ENCODE measurements around the gene HTR2A.

HTR2A gene

DNA sequence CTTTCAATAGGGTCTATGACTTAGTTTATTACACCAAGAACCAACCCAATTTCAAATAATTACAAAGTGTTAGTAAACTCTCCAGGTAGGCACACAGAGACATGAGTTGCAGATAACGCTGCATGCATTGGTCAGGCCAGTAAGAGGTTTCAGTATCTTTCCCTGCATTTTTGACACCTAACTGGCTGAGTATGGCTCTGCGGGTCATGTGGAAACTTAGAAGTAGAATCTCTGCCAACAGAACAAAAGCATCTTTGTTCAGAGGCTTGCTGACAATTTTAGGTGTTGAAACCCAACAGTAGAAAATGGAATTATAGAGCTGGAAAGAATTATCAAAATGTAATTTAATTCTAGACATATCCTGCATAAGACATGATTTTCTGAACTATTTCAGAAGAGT lies 25.3 kb downstream of the HTR2A start:
- no peak for DNase-seq (ENCODE audit: low read depth, low spot score)

DNA sequence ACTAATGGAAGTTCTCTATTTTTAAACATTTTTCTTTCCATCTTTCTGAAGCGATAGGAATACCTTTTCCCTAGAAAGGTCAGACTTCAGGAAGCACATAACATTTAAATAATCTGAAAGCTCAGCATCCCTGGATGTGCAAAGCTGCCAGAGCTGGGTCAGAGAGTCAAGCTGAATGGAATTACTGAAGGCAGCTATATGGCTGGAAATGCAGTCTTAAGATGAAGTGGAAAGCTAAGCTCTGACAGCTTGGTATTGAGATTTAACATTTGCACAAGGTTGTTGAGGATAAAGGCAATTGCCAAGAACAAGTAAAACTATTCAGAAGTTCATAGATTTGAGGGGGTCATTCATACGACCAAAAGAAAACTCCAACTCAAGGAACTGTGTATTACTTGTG lies 28.8 kb downstream of the HTR2A start:
- DNase-seq (ENCODE audit: low read depth, low spot score) = no peak

DNA sequence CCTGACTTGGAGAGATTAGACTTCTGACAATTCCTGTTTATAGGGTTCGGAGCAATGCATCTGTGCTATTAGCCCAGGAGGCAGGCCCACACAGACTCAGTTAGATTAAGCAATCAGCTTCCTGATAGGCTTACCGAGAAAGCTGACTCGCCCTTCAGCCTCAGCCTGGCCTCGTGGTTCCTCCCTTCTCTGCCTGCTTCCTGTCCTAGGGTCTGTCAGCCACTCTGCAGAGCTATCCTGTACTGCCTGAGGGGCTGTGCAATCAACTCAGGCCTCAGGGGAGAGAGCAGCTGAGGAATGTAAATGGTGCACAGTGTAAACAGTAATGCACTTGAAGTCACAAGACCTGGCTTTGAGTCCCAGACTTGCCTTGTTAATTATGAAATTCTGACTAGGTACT lies 30.7 kb downstream of the HTR2A start:
- no peak for DNase-seq (ENCODE audit: low read depth, low spot score)

DNA sequence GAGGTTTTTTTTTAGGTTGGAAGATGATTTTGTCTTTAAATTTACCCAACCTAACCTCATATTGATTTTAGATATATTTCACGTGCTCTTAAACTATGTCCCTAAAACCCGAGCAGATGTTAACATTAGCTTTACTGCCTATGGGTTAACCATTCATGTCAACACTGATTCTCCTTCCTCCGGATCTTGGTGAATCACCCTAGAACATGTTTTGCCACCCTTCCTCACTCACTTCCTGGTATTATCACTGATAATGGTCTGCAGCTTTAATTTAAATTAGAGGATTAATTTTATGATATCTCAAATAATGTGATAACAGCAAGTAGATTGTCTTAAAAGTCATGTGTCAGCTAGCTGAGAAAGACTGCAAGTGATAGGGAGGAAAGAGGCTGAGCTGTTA lies 31.9 kb downstream of the HTR2A start:
- DNase-seq (ENCODE audit: low read depth, low spot score) = no peak

DNA sequence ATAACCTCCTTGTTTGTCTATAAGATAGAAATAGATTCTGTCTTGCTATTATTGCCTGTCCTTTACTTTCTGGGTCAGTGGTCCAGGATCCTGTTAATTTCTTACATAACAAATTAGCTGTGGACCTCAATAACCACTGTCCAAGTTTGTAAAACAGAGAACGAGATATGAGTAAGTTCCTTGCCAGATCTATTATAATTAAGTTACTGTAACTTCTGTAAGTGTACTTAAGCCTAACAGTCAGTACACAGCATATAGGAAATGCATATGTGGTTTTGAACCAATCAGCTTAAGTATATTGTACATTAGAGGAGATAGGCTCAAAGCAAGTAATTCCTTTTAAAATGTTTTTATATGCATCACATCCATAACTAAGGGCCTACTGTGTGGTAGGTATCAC lies 34.9 kb downstream of the HTR2A start:
- no peak for DNase-seq (ENCODE audit: low read depth, low spot score)

DNA sequence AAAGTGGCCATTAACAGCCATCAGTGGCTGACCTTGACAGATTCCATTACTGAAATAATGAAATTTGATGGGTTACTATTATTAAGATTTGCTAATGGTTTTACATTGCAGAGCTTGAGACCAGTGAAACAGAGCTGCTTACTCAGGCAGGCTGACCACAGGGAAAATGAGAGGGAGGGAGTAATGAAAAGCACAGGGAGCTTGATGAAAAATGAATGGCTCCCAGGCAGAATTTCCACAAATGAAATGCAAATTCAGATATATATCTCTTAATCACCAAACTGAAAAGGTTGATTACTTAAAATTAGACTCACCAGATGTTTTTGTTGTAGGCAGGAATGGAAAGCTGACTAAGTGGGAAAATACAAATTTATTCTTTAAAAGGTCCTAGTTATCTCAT lies 36.1 kb downstream of the HTR2A start:
- DNase-seq (ENCODE audit: low read depth, low spot score) = no peak

DNA sequence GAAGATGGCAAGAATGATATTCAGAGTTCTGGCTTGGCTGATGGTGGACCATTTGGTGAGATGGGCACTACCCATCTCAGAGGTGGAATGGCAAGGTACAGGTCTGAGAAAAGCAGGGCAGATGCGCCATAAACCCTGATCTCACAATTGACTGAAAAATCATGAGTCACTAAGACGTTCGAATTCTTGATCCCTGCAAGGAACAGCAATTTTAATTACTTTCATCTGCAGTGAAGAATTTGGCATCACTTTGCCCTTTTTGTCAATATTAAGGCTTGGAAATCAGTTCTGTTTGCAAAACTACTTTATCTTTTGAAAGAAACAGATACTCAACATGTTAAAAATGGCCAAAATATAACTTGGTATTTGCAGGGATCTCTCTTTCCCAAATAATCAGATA lies 38.1 kb downstream of the HTR2A start:
- DNase-seq (ENCODE audit: low read depth, low spot score) = no peak

DNA sequence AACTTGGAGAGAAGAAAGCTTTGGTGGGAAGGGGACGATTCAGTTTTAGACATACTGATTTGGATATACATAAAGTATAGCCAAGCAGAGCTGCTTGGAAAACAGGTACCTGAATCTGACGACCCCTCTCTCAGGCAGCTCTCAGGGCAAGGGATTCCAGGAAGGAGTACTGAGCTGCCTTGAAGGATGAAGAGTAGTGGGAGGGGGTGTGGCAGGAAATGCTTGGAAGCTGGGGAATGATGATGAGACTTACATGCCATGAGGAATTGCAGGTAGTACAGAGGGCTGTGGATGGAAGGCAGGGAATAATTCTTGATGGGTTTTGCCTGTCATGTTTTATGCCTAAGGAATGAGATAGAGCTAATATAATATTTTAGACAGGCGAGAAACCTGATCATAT lies 38.7 kb downstream of the HTR2A start:
- no peak for DNase-seq (ENCODE audit: low read depth, low spot score)

DNA sequence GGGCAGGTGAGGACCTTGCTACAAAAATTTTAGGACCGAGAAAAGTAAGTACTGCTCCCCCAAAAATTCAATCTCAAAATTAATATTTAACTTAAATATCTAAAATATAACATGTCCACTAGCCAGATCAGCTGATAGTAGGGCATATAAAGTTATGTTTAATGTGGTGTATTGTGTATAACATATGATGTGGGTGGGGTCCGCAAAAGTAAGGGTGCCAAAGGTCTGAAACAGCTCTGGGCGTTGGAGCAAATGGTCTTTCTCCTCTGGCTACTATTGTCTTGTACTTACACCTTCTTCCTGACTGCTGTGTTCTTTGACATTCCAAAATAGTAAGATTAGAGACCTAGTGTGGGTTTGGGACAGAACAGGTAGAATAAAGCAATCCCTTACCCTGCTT lies 41.2 kb downstream of the HTR2A start:
- no peak for DNase-seq (ENCODE audit: low read depth, low spot score)

DNA sequence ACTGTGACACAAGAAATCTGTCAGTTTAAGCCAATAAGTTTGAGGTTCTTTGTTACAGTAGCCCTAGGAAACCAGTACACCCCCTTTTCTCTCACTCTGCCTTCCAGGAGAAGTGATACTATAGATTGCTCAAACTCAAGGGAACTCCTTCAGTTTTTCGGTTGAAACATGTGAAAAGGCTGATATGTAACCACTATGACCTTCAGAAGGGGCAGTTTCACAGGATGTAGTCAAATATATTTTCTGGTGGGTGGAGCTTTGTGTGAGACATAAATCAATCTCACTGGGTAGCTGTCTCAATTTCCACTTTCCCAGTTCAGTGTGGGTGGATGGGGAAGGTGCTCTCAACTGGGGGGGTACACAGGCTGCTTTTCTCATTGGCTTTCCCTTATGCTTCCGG lies 41.7 kb downstream of the HTR2A start:
- DNase-seq (ENCODE audit: low read depth, low spot score) = no peak

DNA sequence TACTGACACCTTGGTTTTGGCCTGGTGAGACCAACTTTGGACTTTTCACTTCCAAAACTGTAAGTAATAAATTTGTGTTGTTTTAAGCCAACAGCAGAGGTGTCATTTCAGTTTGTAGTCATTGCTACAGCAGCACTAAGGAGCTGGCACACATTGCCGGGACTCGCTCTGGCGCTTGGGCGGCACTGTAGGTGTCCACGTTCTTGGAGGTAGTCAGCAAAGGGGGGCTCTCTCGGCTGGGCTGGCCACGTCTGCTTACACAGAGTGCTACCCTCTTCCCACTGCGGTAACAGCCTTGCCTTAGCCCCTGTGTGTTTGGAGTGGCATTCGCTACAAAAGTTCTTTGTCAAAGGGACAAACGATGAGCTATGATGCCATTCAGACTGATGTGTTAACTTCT lies 44.7 kb downstream of the HTR2A start:
- no peak for DNase-seq (ENCODE audit: low read depth, low spot score)

DNA sequence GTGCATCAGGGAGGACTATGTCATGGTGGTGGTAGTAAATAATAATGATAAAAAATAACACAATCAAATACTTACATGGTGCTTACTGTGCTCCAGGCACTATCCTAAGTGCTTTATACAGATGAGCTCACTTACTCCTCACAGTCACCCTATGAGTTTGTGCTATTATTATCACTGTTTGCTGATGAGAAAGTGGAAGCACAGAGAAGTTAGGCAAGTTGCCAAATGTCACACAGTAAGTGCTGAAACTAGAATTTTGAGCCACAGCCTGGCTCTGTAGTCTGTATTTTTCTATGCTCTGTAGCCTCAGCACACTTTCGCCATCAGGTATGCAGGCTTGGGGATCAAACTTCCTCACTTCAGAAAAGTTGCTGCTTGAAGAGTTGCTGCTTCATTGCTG lies 46.6 kb downstream of the HTR2A start:
- no peak for DNase-seq (ENCODE audit: low read depth, low spot score)

DNA sequence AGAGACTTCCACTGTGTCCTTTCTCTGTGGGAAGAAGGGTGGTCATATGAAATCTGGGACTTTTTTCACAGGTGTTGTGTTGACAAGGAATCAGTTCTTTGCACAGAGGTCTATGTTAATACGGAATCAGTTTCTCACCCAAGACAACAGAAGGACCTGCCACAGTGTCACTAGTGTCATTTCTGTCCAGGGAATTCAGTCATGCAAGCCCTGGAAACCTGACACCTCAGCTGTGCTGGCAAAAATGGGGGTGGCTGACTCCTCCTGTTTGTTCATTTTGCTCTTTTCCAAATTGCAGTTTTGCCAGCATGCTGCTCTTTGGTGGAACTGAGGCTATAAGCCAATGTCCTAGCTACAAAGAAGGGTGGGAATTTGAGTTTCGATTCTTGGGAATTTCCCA lies 50.1 kb downstream of the HTR2A start:
- DNase-seq (ENCODE audit: low read depth, low spot score) = no peak

DNA sequence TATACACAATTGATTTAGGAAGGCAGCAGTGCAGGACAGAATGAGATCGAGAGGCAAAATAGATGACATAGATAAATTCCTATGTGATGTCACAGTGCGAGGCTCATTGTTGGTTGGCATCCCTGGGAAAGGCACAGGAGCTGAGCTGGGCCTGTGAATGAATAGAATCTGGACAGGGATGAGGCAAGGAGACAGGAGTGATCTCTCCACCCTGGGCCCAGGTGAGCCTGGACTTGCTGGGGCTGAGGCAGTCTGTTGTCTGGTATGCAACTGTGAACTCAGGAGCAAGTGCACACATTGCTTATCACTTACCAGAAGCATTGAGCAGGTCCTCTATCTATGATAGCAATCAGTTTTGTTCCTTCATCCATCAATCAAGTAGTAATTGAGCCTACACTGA lies 51.7 kb downstream of the HTR2A start:
- no peak for DNase-seq (ENCODE audit: low read depth, low spot score)

DNA sequence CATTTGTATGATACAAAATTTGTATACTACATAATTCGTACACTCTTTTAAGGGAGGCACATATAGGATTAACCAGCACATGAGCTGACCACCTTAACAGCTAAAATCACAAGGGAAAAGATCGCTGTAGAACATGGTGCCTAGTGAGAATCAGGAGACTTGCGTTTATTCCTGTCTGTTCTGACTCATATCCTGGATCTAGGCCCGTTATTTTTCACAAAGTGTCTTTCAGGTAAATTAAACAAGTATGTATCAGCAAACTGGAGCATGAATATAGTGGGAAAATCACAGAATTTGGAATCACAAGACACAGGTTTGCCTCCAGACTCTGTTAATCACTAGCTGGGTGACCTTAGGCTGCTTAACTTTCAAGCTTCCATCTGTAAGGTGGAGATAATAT lies 52.4 kb downstream of the HTR2A start:
- DNase-seq (ENCODE audit: low read depth, low spot score) = no peak

DNA sequence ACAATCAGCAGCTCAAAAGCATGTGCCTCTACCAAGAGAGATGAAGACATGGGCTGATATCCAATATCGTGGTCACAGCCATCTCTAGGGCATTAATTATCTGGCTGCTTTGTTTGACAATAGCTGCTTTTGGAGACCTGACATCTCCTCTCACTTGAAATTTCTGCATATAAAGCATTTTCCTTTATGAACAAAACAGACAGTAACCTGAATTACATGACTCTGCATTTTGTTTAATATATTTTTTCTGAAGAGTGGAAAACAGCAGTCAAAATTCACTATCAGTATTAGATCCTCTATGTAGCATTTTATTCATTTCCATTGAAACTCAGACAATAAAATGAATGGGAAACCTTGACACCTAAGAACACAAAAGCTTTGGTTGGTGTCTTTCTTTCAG lies 57.5 kb downstream of the HTR2A start:
- no peak for DNase-seq (ENCODE audit: low read depth, low spot score)

DNA sequence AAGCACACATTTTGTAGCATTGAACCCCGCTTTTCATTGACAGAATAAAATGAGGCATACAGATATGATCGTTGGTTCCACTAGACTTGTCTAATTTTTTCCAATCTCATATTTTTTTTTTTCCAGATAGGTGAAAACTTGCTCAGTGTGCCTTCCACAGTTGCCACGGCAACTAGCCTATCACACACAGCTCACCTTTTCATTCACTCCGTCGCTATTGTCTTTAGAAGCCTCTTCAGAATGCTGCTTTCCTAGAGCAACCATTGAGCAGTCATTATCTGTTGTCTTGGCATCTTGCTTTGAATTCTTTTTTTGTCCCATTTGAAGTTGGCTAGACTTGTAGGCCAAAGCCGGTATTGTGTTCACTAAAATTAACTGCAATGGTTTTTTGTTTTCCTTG lies 62.2 kb downstream of the HTR2A start:
- DNase-seq (ENCODE audit: low read depth, low spot score) = no peak

DNA sequence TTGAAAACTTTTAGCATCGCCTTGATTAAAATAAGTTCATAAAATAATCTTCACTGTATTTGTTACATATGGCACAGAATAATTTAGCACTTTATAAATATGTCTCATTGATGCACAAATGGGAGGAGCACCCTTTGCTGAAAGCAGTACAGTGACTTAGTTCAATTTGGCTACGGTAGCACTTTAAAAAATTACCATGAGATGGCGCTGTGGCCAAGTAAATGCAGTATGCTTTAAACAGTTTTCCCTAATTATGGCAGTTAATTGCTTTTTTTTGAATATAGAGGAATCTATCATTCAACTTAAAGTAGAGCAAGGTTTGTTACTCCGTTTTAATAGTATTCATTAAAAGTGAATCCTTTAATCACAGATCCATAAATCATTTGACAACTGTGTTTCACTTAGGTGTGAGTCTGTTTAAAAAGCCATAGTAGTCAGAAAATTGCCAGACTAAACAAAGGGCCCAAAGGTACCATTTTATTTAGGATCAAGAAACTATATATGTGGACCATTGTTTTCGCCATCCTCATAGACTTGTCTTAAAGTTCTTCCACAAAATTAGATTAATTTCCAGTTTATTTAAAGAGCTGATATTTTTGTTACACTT lies 65.2 kb downstream of the HTR2A start:
- DNase-seq (ENCODE audit: low read depth, low spot score) = no peak

DNA sequence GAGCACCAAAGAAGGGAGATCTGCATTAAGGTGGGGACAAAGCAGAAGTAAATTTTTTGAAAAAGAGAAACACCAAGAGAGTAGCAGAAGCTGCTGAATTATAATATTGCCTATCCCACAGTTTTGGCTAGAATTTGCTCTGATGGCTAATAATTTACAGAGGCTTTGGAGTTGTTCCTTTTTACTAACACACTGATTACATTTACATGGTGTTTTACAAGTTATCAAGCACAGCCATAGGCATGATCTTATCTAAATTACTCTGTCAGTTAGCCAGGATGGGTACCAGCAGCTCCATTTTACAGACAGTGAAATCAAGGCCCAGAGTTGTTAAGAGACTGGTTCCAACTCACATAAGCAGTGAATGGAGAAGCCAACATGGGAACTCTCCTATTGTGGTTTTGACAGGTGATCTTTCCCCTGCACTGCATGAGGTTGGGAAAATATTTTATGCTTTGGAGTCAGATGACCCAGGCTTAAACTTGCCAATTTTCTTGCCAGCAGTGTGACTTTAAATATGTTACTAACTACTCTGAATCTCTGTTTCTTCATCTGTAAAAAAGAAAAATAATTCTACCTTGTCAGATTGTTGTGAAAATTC lies 66.3 kb downstream of the HTR2A start:
- DNase-seq (ENCODE audit: low read depth, low spot score) = no peak

DNA sequence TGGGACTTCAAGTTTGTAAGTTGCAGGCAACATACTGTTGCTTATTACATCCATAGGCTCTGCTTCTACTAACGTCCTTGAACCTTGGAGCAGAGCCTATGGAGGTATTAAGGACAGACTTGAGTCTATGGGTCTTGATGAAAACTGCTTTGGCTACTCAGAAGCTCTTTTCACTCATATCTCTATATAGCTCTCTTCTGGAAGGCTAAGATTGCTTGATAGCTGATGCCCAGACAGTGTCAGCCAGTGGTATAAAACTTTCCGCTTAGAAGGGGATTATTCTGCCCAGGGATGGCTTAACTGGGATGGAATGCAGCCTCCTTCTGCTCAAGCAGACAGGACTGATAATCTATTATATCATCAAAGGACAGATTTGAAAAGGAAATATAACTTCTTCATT lies 74.3 kb downstream of the HTR2A start:
- DNase-seq (ENCODE audit: low read depth, low spot score) = no peak

DNA sequence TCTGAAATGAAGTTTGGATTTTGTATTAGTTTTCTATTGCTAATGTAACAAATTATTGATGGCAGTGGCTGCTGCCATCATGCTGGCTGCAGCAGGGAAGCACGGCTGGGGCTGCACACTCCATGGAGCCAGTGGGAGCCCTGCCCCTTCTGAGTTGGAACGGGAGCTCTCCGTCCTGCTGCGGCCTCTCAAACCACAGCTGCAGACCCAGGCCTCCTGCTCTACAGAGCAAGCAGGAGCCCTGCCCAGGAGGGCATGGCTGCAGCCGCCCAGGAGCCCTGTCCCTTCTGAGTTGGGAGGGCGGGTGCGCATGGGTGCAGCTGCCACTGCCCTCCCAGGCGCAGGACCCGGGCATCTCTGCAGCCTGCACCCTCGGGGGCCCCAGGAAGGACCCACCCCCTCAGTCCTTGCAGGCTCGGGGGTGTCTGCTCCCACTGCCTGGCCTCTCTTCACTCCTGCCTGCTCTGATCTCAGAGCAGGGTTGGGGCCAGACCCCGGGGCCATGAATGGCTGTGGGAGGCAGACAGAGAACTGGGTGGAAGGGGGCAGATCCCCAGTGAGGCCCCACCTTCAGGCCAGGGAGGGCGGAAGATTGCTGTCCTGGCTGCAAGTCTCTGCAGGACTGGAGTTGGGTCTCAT lies 78.9 kb downstream of the HTR2A start:
- DNase-seq (ENCODE audit: low read depth, low spot score) = no peak

DNA sequence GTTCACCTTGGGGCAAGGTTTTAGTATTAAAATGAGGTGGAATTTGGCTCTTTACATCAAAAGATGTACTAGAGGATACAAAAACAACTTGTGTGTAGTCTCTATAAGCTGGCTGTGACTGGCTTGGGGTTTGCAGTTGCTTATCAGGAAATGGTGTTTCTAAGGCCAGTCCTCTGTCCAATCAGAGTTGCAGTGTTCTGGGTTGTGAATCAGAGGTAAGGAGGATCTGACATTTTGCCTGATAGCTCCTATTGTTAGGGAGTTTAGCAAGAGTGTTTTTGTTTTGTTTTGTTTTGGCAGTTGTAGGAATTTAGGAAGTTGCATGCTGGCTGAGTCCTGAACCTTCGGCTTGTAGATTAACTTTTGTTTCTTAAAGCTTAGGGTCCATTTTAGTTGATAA lies 79.8 kb downstream of the HTR2A start:
- DNase-seq (ENCODE audit: low read depth, low spot score) = no peak

DNA sequence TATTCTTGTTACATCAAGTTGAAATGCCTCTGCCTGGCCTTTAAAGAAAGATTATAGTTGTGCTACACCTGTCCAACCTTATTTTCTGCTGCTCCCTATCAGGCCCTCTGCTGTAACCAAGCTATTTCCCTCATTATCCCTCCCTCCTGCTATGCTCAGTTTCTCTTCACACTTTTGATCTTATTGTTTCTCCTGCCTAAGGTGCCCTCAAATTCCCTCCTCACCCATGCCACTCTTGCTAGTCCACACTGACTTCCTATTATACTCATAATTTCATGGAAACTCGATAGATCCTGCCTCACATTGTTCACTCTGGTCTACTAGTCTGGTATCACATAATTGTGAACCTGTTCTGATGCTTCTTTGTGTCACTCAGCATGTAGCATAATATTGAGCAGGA lies 80.5 kb downstream of the HTR2A start:
- DNase-seq (ENCODE audit: low read depth, low spot score) = no peak

DNA sequence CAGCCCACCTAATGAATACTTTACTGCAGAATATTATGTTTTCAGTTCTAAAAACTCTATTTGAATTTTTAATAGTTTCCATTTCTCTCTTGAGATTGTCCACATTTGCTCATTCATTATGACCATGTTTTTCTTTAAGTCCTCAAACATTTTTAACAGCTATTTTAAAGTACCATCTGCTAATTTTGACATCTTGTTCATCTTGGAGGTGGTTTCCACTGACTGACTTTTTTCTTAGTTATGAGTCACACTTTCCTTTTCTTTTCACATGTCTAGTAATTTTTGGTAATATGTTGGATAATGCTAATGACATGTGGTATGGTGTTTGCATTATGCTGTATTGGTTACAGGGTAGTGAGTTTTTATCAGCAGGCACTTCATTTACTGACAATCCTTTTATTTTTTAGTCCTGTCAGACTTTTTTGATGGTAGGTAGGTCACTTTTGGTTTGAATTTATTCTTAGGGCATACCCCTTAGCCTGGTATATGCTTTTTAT lies 84.5 kb downstream of the HTR2A start:
- no peak for DNase-seq (ENCODE audit: low read depth, low spot score)
